GM08714 (cell line): ENCODE measurements around the gene S100A3.
"Not testable (repeated sequence)": the region's sequence is repeated elsewhere in the genome, so short reads cannot be mapped to it uniquely, and the experiment has no call there.

ENCODE experiments used
- H3K4me3 ChIP-seq: fragments of 200-500 bp; sonication (Bioruptor generic); 2 replicates; pipeline ENCODE4 v1.5.1; 2014; ENCODE audit warnings: mild to moderate bottlenecking, low read length, inconsistent platforms
- ZNF274 ChIP-seq: IDR thresholded peaks from 2 replicates; pipeline ENCODE4 v1.6.1; 2012; ENCODE audit warnings: mild to moderate bottlenecking, low read depth, low read length

Gene S100A3, protein sequence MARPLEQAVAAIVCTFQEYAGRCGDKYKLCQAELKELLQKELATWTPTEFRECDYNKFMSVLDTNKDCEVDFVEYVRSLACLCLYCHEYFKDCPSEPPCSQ

GRCh38 chr1:153548722-153549688 lies at the start of gene S100A3:
S100A3 (minus strand) TSS chr1:153549258; CDS start chr1:153548485, 773 bp downstream.
- no peak for TF ChIP-seq ZNF274
- no peak within 1 kb of the TSS for H3K4me3 ChIP-seq

DNA sequence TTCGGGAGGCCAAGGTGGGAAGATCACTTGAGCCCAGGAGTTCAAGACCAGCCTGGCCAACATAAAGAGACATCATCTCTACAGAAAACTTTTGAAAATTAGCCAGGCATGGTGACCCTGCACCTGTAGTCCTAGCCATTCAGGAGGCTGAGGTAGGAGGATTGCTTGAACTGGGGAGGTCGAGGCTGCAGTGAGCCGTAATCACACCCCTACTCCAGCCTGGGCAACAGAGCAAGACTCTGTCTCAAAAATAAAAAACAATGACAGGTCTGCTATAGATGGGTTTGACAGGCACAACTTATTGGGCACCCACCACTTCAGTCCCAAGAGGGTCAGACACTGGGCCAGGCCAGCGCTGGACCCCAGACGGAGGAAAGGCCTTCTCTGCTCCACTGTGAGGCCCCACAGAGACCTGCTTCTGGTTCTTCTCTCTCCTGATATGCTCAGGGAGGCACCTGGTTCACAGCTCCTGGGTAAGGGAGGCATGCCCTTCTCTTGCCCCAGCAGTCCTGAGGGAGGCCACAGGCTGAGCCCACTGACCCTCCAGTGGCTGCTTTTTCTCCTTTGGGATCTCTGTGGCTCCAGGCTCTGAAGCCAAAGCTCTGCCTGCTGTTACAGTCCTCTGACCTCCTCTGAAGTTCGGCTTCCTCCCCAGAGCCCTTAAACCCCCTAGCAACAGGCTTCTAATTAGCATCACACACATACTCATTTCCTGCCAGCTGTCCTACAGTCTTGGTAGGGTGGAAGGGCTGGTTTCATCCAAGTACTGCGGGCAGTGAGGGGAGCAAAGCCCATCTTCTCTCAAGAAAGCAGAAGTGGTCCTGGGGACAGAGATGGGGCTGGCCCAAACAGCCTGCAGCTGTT lies 49.5 kb upstream of the S100A3 start:
- TF ChIP-seq ZNF274 = no peak
- no peak overlapping the region; the same call in 1 of the 2 replicates for H3K4me3 ChIP-seq

GRCh38 chr1:153597206-153597605 lies 48.1 kb upstream of the S100A3 start:
- no peak for TF ChIP-seq ZNF274
- H3K4me3 ChIP-seq = no peak overlapping the region

- no peak for TF ChIP-seq ZNF274
Measured at GRCh38 chr1:153592748-153593147, 43.7 kb upstream of the S100A3 start.

GRCh38 chr1:153588482-153588881 lies 39.4 kb upstream of the S100A3 start:
- no peak overlapping the region for H3K4me3 ChIP-seq

More at GRCh38 chr1:153592748-153593147, 43.7 kb upstream of the S100A3 start:
- no peak overlapping the region for H3K4me3 ChIP-seq

GRCh38 chr1:153588033-153588432 lies 39.0 kb upstream of the S100A3 start:
- not testable (repeated sequence) for H3K4me3 ChIP-seq

More at GRCh38 chr1:153588482-153588881, 39.4 kb upstream of the S100A3 start:
- no peak for TF ChIP-seq ZNF274

- no peak for TF ChIP-seq ZNF274
- no peak overlapping the region for H3K4me3 ChIP-seq
Measured at GRCh38 chr1:153587314-153587713, 38.3 kb upstream of the S100A3 start.

DNA sequence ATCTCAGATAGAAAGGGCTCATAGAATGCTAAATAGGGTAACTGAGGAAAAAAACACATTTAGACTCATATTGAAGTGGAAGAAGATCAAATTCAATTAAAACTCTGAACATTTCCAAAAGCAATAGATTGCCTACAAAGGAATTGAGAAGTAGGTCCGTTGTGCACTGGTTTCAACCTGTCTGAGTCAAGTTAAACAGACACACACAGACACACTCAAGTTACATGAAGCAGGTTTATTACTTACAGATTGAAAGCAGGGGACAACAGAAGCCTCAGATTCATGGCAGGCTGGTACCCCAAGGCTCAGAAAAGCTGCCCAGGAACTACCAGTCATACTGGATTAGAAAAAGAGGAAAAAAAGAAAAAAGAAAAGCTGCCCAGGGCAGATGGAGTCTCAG lies 37.3 kb upstream of the S100A3 start:
- TF ChIP-seq ZNF274 = no peak
- no peak overlapping the region for H3K4me3 ChIP-seq

DNA sequence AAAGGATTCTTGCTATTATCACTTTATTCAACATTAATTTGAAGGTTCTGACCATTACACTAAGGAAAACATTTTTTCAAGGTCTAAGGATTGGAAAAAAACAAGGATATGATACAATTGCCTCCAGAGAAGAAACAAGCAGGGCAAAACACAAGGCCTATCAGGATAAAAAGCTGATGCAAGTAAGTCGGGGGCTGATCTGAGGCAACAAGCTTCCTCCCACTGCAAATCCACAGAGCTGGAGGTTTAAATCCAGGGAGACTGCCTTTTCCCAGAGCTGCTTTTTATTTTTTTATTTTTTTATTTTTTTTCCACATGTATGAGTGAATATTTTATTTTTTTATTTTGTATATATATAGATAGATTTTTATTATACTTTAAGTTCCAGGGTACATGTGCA lies 35.9 kb upstream of the S100A3 start:
- no peak overlapping the region for H3K4me3 ChIP-seq
- TF ChIP-seq ZNF274 = no peak

DNA sequence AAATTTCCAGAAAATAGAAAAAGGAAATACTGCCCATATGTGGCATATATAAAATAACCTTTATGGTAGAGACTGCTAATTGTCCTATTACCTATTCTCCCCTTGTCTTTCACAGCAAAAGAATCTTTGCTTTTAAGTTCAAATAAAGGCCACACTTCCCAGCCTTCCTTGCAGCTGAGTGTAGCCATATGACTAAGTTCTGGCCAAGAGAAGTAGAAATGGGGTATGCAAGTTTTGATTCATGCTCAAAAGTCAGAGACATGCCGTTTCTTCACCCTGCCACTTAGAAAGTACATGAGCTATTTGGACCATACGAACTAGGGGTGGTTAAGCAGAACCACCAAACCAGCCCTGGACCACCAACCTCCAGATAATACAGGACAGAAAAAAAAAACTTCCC lies 34.9 kb upstream of the S100A3 start:
- no peak for TF ChIP-seq ZNF274
- H3K4me3 ChIP-seq = no peak overlapping the region

- not testable (repeated sequence) for H3K4me3 ChIP-seq
Measured at GRCh38 chr1:153583514-153583913, 34.5 kb upstream of the S100A3 start.

DNA sequence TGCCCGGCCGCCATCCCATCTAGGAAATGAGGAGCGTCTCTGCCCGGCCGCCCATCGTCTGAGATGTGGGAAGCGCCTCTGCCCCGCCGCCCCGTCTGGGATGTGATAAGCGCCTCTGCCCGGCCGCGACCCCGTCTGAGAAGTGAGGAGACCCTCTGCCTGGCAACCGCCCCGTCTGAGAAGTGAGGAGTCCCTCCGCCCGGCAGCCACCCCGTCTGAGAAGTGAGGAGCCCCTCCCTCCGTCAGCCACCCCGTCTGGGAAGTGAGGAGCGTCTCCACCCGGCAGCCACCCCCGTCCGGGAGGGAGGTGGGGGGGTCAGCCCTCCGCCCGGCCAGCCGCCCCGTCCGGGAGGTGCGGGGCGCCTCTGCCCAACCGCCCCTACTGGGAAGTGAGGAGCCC lies 33.8 kb upstream of the S100A3 start:
- H3K4me3 ChIP-seq = not testable (repeated sequence)

GRCh38 chr1:153578936-153579335 lies 29.9 kb upstream of the S100A3 start:
- TF ChIP-seq ZNF274 = no peak
- no peak overlapping the region for H3K4me3 ChIP-seq

DNA sequence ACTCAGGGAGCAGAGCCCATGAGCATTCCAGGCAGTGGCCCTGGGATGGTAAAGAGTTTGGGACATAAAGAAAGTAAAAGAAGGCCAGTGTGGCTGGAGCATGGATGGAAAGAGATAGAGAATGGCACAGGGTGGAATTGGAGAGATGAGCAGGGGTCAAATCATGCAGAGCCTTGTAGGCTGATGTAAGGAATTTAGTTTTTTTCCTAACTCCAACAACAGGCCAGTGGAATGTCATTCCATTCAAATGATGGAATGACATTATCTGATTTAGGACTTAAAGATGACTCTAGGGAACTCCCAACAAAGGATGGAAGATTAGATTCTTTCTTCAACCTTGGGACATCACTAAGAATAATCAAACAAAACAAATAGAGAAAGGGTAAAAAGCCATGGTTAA lies 29.4 kb upstream of the S100A3 start:
- TF ChIP-seq ZNF274 = no peak
- H3K4me3 ChIP-seq = no peak overlapping the region

GRCh38 chr1:153577624-153578051 lies 28.6 kb upstream of the S100A3 start:
- no peak for TF ChIP-seq ZNF274

More at GRCh38 chr1:153577624-153578051, 28.6 kb upstream of the S100A3 start:
- H3K4me3 ChIP-seq = no peak overlapping the region
